Caco-2 (cell line): ENCODE results near the gene AGMO. TPM values are rescaled to one million over a fixed set of nuclear protein-coding genes. Genes with fewer than 3 reads are reported as not detected.

Experiments used
- BruUV-seq: library from RNA; stranded (reverse); fragments of 400-500 nt; replicated peaks from 2 replicates; lab custom pipeline; 2021; lab: Mats Ljungman, UMichigan
- CTCF ChIA-PET: fragments of 300-600 bp; sonication (Branson Sonifier 250); formaldehyde crosslinking; loops from one replicate; lab custom pipeline; 2022; ENCODE audit warnings: antibody characterized with exemption; lab: Charles Lee
- POLR2A ChIA-PET: fragments of 300-600 bp; sonication (Branson Sonifier 250); formaldehyde crosslinking; loops from one replicate; lab custom pipeline; 2022; ENCODE audit warnings: antibody characterized with exemption; lab: Charles Lee
- DNase-seq, 2 experiments: peaks; one replicate each; pipeline versions ENCODE4 v3.0.0 to v3.0.0-alpha.2; 2020 to 2022
- H3K27me3 ChIP-seq: replicated peaks from 2 replicates; pipeline ENCODE4 v1.6.0; 2011; ENCODE audit warnings: low read length; ENCODE audit not compliant: control insufficient read depth, insufficient read depth
- H3K36me3 ChIP-seq: 2 replicates; pipeline ENCODE4 v1.5.1; 2011; ENCODE audit warnings: low read length; ENCODE audit not compliant: control insufficient read depth, insufficient read depth
- H3K4me1 ChIP-seq: fragments of 250-450 bp; sonication (Bioruptor Pico); 2 replicates; pipeline ENCODE4 v1.5.1; 2020; ENCODE audit warnings: mild to moderate bottlenecking
- H3K4me3 ChIP-seq: 2 replicates; pipeline ENCODE4 v1.5.1; 2011; ENCODE audit warnings: low read depth, mild to moderate bottlenecking, control low read depth, low read length
- H3K9me3 ChIP-seq: fragments of 250-450 bp; sonication (Bioruptor Pico); 2 replicates; pipeline ENCODE4 v1.5.1; 2020; ENCODE audit warnings: mild to moderate bottlenecking, moderate library complexity
- H3K27ac Mint-ChIP-seq: one replicate; pipeline ENCODE4 v1.8.0; 2022; ENCODE audit warnings: mixed read lengths; ENCODE audit not compliant: unreplicated experiment
- H3K27me3 Mint-ChIP-seq: one replicate; pipeline ENCODE4 v1.8.0; 2022; ENCODE audit warnings: mixed read lengths; ENCODE audit not compliant: insufficient read depth, unreplicated experiment
- H3K36me3 Mint-ChIP-seq: one replicate; pipeline ENCODE4 v1.8.0; 2022; ENCODE audit warnings: mild to moderate bottlenecking, mixed read lengths; ENCODE audit not compliant: insufficient read depth, unreplicated experiment
- H3K4me1 Mint-ChIP-seq: one replicate; pipeline ENCODE4 v1.8.0; 2022; ENCODE audit warnings: low read depth, mixed read lengths; ENCODE audit not compliant: unreplicated experiment
- H3K4me3 Mint-ChIP-seq: one replicate; pipeline ENCODE4 v1.8.0; 2022; ENCODE audit warnings: mild to moderate bottlenecking, moderate library complexity, mixed read lengths; ENCODE audit not compliant: unreplicated experiment
- H3K9me3 Mint-ChIP-seq: one replicate; pipeline ENCODE4 v1.8.0; 2022; ENCODE audit warnings: mixed read lengths; ENCODE audit not compliant: unreplicated experiment
- CTCF ChIP-seq, 2 experiments: fragments of 200-600 bp in 1 of 2; IDR thresholded peaks; 1 replicate in 1 of 2; 2 replicates in 1 of 2; pipeline versions ENCODE4 v1.5.1 to v1.8.0; 2011 to 2022; ENCODE audit warnings: antibody characterized with exemption in 1 of 2, control low read depth in 1 of 2, inconsistent platforms in 1 of 2, low read depth in 1 of 2, low read length in 1 of 2, mild to moderate bottlenecking in 1 of 2, moderate library complexity in 1 of 2; ENCODE audit not compliant: insufficient read depth in 1 of 2, severe bottlenecking in 1 of 2, unreplicated experiment in 1 of 2
- intact Hi-C: fragments of 100-400 bp; cut with micrococcal nuclease; formaldehyde crosslinking; loops from one replicate; pipeline ENCODE4 v1.10.0; 2022; ENCODE audit not compliant: unreplicated experiment
- total RNA-seq: library from RNA; stranded (reverse); gene quantifications from 2 replicates; pipeline ENCODE4 v1.2.3, GENCODE V29; 2022

The AGMO gene
- total RNA-seq, 1 experiment from 2014 or later, result 0.16 TPM

- POLR2A ChIA-PET, result no interaction called here
- no peak overlapping the region for H3K4me3 Mint-ChIP-seq
- peaks cover 5% of the 10 kb centered on the region for H3K27me3 Mint-ChIP-seq
- no peak for TF ChIP-seq CTCF (IDR thresholded peaks at IDR 0.05; ENCODE audit: insufficient read depth in 1 of 2, low read depth in 1 of 2, low read length in 1 of 2, severe bottlenecking in 1 of 2, unreplicated experiment in 1 of 2)
- H3K27ac Mint-ChIP-seq, result no peak overlapping the region
- no peaks in the 10 kb centered on the region for H3K4me1 Mint-ChIP-seq
- intact Hi-C loops, result no loop called here
- BruUV-seq, result no TSS peak
- H3K27me3 ChIP-seq, result no peaks in the 10 kb centered on the region
- no peak overlapping the region for H3K4me3 ChIP-seq
- H3K4me1 ChIP-seq, result no peaks in the 10 kb centered on the region
- no peaks in the 10 kb centered on the region for H3K9me3 Mint-ChIP-seq
- no peaks in the 10 kb centered on the region for H3K9me3 ChIP-seq
- DNase-seq, result no peak
- no peaks in the 10 kb centered on the region for H3K36me3 Mint-ChIP-seq
- CTCF ChIA-PET, result no interaction called here
- H3K36me3 ChIP-seq, result no peaks in the 10 kb centered on the region
Observed at GRCh38 chr7:15234431-15234830, 327.4 kb downstream of the AGMO start.

- no peak overlapping the region for H3K27ac Mint-ChIP-seq
- Histone ChIP-seq H3K4me3 (no peak overlapping the region), H3K4me1 (no peaks in the 10 kb centered on the region), H3K9me3 (no peaks in the 10 kb centered on the region), H3K36me3 (no peaks in the 10 kb centered on the region), H3K27me3 (no peaks in the 10 kb centered on the region)
- no peaks in the 10 kb centered on the region for H3K36me3 Mint-ChIP-seq
- no peaks in the 10 kb centered on the region for H3K9me3 Mint-ChIP-seq
- DNase-seq, result no peak
- H3K4me1 Mint-ChIP-seq, result no peaks in the 10 kb centered on the region
- peaks cover 6% of the 10 kb centered on the region for H3K27me3 Mint-ChIP-seq
- no peak overlapping the region for H3K4me3 Mint-ChIP-seq
- TF ChIP-seq CTCF (IDR thresholded peaks at IDR 0.05; ENCODE audit: insufficient read depth in 1 of 2, low read depth in 1 of 2, low read length in 1 of 2, severe bottlenecking in 1 of 2, unreplicated experiment in 1 of 2), result no peak
- CTCF ChIA-PET, result no interaction called here
- BruUV-seq, result no TSS peak
- POLR2A ChIA-PET, result no interaction called here
- intact Hi-C loops, result no loop called here
Observed at GRCh38 chr7:15228831-15229230, 333.0 kb downstream of the AGMO start.

- Mint-ChIP-seq H3K4me1 (no peaks in the 10 kb centered on the region), H3K27ac (no peak overlapping the region), H3K9me3 (no peaks in the 10 kb centered on the region), H3K4me3 (no peak overlapping the region), H3K27me3 (peaks cover 3% of the 10 kb centered on the region), H3K36me3 (no peaks in the 10 kb centered on the region)
- Histone ChIP-seq H3K4me3 (no peak overlapping the region), H3K4me1 (no peaks in the 10 kb centered on the region), H3K36me3 (no peaks in the 10 kb centered on the region), H3K9me3 (no peaks in the 10 kb centered on the region), H3K27me3 (no peaks in the 10 kb centered on the region)
- intact Hi-C loops, result no loop called here
- no TSS peak for BruUV-seq
- no peak for TF ChIP-seq CTCF (IDR thresholded peaks at IDR 0.05; ENCODE audit: insufficient read depth in 1 of 2, low read depth in 1 of 2, low read length in 1 of 2, severe bottlenecking in 1 of 2, unreplicated experiment in 1 of 2)
- DNase-seq, result no peak
- ChIA-PET POLR2A (no interaction called here), CTCF (no interaction called here)
Observed at GRCh38 chr7:15225981-15226380, 335.8 kb downstream of the AGMO start.
